HG03575 (cell line): ENCODE data around the gene CYRIA.

ENCODE experiments used
- ATAC-seq: cut with Tn5 transposase; IDR thresholded peaks from one replicate; pipeline ENCODE4 v1.9.1; 2021; ENCODE audit not compliant: unreplicated experiment, insufficient number of reproducible peaks, low FRiP score; ENCODE audit errors: extremely low read depth

Gene CYRIA

GRCh38 chr2:16654833-16655444, 10.7 kb downstream of the CYRIA start:
- ATAC-seq: no peak

DNA sequence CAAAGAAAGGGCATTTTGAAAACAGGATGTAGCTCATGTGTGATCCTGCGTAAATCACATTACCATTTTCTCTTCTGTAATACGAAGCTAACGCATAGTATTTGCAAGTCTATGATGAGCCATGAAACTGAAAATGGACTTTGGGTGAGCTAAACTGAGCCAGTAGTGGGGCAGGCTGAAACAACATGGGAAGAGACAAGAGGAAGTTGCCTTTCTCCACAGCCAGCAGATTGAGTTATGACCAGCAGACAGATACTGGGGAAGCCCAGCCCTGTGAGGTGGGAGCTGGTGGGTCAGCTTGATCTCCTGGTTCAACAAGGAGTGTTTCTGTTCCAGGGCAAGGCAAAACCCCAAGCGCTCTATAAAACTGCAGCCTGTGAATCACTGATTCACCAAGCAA, 11.8 kb downstream of the CYRIA start:
- peak; percentile 27 for ATAC-seq

DNA sequence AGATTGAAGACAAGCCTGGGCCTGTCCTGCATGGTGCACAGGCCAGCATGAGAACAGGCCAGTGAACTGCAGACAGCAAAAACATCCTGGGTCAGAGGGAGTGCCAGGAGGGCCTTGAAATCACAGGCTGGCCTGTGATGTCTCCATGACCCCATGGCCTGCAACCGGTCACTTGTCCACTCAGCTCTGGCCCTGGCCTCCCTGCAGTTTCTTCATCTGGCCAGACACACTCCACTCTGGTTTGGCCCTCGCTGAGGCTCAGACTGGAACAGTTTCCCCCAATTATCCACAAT, 12.6 kb downstream of the CYRIA start:
- ATAC-seq: no peak

GRCh38 chr2:16652296-16653082, 13.1 kb downstream of the CYRIA start:
- no peak for ATAC-seq

GRCh38 chr2:16650287-16651249, 15.1 kb downstream of the CYRIA start:
- no peak for ATAC-seq

DNA sequence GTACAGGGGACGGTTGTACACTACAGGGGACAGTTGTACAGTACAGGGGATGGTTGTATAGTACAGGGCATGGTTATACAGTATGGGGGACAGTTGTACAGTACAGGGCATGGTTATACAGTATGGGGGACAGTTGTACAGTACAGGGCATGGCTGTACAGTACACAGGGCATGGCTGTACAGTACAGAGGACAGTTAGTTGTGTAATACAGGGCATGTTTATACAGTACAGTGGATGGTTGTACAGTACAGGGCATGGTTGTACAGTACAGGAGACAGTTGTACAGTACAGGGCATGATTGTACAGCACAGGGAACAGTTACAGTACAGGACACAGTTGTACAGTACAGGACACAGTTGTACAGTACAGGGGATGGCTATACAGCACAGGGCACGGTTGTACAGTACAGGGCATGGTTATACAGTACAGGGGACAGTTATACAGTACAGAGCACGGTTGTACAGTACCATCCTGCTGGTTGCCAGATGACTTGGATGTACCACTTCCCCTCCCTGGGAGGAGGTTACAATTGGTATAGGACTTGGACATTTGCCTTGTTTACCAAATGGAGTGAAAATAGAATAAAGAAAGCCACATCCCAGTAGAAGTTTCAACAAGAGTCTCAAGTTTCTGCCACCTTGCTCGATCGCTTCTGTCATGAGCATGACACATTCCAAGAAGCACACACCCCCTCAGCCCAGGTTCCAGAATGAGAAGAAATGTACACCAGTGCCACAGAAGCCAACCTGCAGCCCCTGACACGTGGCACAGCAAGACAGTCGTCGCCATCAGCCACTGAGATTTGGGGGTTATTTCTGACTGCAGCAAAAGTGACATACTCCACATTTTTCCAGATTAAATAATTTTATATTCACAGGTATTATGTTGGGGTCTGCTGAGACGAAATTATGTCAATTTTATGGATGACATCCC, 16.0 kb downstream of the CYRIA start:
- no peak for ATAC-seq

DNA sequence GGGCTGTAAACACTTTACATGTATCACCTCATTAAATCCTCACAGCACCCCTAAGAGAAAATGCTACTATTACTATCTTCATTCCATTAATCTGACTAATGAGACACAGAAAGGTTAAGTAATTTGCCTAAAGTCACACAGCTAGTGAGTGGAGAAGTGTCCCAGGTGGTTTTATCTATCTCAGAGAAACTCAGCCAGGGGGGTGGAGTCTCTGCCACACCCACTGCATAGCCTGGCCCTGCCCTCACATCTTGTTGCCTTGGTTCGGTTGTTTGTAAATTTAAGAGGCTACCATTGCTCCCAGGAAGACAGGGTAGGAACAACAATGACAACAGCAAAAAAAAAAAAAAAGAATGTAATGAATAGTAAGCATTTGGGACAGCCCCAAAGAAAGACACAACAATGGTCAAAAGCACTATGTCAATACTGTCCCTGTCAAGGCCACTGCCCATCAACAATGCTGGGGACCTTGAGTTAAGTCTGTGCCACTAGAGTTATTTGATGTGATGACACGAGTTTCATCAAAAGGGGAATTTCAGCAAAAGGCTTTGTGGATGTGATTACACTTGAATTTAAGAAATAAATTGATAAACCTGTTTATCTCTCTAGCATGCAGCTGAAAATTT, 17.5 kb downstream of the CYRIA start:
- no peak for ATAC-seq

- ATAC-seq: no peak
These were observed 19.7 kb downstream of the CYRIA start for GRCh38 chr2:16645775-16646559.

GRCh38 chr2:16645088-16645487, 20.5 kb downstream of the CYRIA start:
- no peak for ATAC-seq

DNA sequence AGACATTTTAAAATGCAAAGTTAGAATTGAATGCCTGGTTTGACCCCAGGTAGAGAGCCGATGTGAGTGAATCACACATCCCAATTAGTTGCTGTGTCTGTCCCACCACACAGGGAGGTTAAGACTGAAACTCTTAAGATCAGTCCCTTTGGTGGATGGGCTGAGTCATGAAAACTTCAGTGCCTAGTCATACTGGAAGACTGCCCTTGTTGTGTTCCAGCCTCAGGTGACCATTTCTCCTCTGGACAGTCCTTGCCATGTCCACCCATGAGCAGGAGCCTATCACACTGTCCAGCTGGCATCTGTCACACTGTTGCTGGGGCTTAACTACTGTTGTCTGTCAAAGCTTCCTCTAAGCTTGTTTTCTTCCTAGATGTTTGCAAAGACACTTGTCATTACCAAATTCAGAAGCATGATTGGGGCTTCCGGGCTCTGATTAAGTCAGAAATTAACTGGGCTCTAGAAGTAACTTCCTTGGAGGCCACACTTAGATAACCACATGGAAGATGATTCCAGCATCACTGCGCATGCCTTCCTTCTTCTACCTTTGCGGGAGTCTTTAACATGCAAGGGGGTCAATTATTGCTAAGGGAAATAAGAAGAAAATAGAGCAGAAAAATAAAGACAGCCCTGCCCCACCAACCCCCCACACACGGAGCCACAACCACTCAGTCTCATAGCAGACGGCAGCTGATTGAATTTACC, 21.3 kb downstream of the CYRIA start:
- no peak for ATAC-seq

DNA sequence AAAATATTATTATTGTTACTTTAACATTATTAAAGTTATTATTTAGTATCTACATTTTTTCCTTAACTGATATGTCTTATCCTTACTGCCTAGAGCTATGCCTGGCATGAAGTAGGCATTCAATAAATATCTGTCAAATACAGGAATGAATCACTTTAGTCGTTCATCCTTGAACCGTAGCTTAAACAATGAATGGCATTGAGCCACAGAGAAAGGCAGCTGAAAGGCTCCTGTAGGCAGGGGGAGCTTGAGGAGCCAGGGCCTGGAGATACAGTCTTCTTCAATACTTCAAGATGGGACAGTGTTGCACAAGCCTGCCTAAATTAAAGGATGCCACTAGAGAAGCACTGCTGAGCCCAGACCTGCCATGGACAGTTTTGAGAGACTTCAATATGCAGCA, 22.5 kb downstream of the CYRIA start:
- ATAC-seq: no peak

- ATAC-seq: no peak
These were observed 23.5 kb downstream of the CYRIA start for GRCh38 chr2:16642088-16642487.

DNA sequence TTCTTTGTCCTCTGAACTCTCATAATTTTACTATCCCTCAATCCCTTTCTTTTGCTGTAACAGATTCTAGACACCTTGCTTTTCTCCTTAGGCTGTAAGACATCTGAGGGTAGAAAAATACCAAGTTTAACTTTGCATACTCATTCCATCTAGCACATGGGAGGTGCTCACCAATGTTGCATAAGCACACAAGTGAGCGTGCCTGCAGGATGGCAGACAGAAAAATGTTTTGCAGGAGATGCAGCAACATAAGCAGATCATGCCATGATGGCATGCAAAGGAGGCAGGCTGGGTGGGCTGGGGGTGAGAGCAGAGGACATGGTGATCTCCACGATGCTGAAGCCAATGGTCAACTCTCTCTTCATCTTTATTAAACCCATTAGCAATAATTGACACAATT, 24.1 kb downstream of the CYRIA start:
- ATAC-seq: no peak

GRCh38 chr2:16640867-16641266, 24.8 kb downstream of the CYRIA start:
- no peak for ATAC-seq

DNA sequence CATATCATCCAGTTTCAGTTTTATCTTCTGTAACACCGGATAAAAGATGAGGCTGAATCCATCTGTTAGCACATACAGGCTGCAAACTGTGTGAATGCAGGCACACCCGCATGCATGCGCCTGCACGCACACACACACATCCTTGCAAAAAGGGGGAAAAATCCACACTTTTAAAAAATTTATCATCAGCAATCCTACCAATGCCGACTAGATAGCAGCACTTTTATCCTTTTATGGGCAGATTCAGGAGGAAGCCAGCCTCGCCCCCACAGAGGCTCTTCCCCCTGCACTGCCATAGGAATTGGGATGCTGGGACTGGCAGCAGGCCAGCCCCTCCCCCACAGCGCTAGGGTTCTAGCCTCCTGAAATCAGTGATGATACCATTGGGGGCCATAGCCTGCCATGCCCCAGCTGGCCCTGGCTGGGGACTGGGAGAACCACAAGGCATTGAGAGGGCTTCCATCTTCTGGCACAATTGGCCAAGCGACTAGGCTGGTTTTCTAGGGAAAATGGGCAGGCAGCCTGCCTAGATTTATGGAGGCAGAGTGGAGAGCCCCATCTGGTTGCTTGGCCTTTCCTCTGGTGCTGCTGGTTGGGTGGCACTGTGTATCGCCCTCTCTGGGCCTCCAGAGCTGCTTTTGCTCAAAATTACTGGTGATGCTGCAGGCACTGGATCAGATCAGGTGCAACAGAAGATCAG, 25.5 kb downstream of the CYRIA start:
- no peak for ATAC-seq

- no peak for ATAC-seq
These were observed 26.2 kb downstream of the CYRIA start for GRCh38 chr2:16639431-16639830.

GRCh38 chr2:16638946-16639345, 26.7 kb downstream of the CYRIA start:
- no peak for ATAC-seq
